Right renal pelvis (tissue), 4 donors: ENCODE measurements around the gene CTF1. TPM values are rescaled to one million over a fixed set of nuclear protein-coding genes. Genes with fewer than 3 reads are reported as not detected.

Experiments
- DNase-seq, 4 donors: peaks; one replicate each; pipeline ENCODE4 v3.0.0-alpha.2; 2013; ENCODE audit warnings: low read depth in 4 of 4, low spot score in 3 of 4, missing footprints in 1 of 4
- polyA plus RNA-seq, 4 donors: library from polyadenylated mRNA; unstranded; fragments of 120-200 nt; gene quantifications; one replicate each; pipeline ENCODE4 v1.2.1, GENCODE V29; 2013; ENCODE audit not compliant: insufficient read length in 4 of 4

CTF1 gene
- polyA plus RNA-seq, 4 donors: 6.6 to 7.5 (median 7.3) TPM

- no peak for DNase-seq
Measured at GRCh38 chr16:30951193-30951592, 54.8 kb downstream of the CTF1 start.

GRCh38 chr16:30951750-30952149 is 55.3 kb downstream of the CTF1 start:
- DNase-seq: no peak

GRCh38 chr16:30953111-30953510 is 56.7 kb downstream of the CTF1 start:
- no peak for DNase-seq

Other genes with a start within 250 kb of the CTF1 start
- gene PRR14, start 245.7 kb upstream of the CTF1 start, polyA plus RNA-seq: 10 to 100 TPM; 39.8 to 50.0 (median 47.3) TPM
- 10 to 100 TPM; 52.0 to 70.5 (median 55.3) TPM for gene FBRS, start 238.2 kb upstream of the CTF1 start, polyA plus RNA-seq
- 10 to 100 TPM; 32.7 to 40.5 (median 35.9) TPM for gene SRCAP, start 197.4 kb upstream of the CTF1 start, polyA plus RNA-seq
- 10 to 100 TPM; 24.9 to 32.7 (median 29.5) TPM for gene PHKG2, start 148.2 kb upstream of the CTF1 start, polyA plus RNA-seq
- gene CFAP119, start 134.6 kb upstream of the CTF1 start, polyA plus RNA-seq: 10 to 100 TPM in 1 of 4 donors, 1 to 10 TPM in 3; 7.5 to 12.7 (median 7.7) TPM
- gene RNF40, start 134.3 kb upstream of the CTF1 start, polyA plus RNA-seq: 100 to 1,000 TPM; 123 to 134 (median 130) TPM
- 10 to 100 TPM; 27.2 to 28.7 (median 27.8) TPM for gene ZNF629, start 109.4 kb upstream of the CTF1 start, polyA plus RNA-seq
- gene BCL7C, start 2.5 kb upstream of the CTF1 start, polyA plus RNA-seq: 10 to 100 TPM; 39.5 to 50.6 (median 42.1) TPM
- 10 to 100 TPM; 18.4 to 33.3 (median 23.6) TPM for gene FBXL19, start 27.0 kb downstream of the CTF1 start, polyA plus RNA-seq
- gene ORAI3, start 52.5 kb downstream of the CTF1 start, polyA plus RNA-seq: 10 to 100 TPM; 18.9 to 24.1 (median 20.3) TPM
- 10 to 100 TPM; 15.9 to 19.2 (median 16.4) TPM for gene SETD1A, start 61.1 kb downstream of the CTF1 start, polyA plus RNA-seq
- 10 to 100 TPM in 1 of 4 donors, 1 to 10 TPM in 3; 9.4 to 10.1 (median 9.7) TPM for gene HSD3B7, start 88.6 kb downstream of the CTF1 start, polyA plus RNA-seq
- 1 to 10 TPM in 3 of 4 donors, under 1 TPM in 1; 0.73 to 2.1 (median 1.2) TPM for gene STX1B, start 114.0 kb downstream of the CTF1 start, polyA plus RNA-seq
- 10 to 100 TPM; 31.8 to 41.9 (median 35.2) TPM for gene STX4, start 136.9 kb downstream of the CTF1 start, polyA plus RNA-seq
- gene ZNF668, start 177.6 kb downstream of the CTF1 start, polyA plus RNA-seq: 1 to 10 TPM; 3.9 to 7.6 (median 4.5) TPM
- gene ZNF646, start 177.8 kb downstream of the CTF1 start, polyA plus RNA-seq: 10 to 100 TPM; 11.2 to 14.5 (median 13.0) TPM
- 1 to 10 TPM; 1.1 to 1.4 (median 1.2) TPM for gene PRSS53, start 192.3 kb downstream of the CTF1 start, polyA plus RNA-seq
- 10 to 100 TPM; 64.9 to 90.5 (median 71.9) TPM for gene VKORC1, start 198.2 kb downstream of the CTF1 start, polyA plus RNA-seq
- gene BCKDK, start 211.8 kb downstream of the CTF1 start, polyA plus RNA-seq: 10 to 100 TPM; 32.9 to 50.8 (median 35.8) TPM
- 10 to 100 TPM; 63.3 to 68.3 (median 67.3) TPM for gene KAT8, start 221.1 kb downstream of the CTF1 start, polyA plus RNA-seq
- gene PRSS8, start 239.1 kb downstream of the CTF1 start, polyA plus RNA-seq: 10 to 100 TPM; 58.9 to 87.4 (median 63.5) TPM